Measurements from ENCODE around the gene HPS1. TPM values are rescaled to one million over a fixed set of nuclear protein-coding genes. Genes with fewer than 3 reads are reported as not detected.

HPS1 gene
- total RNA-seq, 1 donor from 2014 or later, result 64.0 TPM

DNA sequence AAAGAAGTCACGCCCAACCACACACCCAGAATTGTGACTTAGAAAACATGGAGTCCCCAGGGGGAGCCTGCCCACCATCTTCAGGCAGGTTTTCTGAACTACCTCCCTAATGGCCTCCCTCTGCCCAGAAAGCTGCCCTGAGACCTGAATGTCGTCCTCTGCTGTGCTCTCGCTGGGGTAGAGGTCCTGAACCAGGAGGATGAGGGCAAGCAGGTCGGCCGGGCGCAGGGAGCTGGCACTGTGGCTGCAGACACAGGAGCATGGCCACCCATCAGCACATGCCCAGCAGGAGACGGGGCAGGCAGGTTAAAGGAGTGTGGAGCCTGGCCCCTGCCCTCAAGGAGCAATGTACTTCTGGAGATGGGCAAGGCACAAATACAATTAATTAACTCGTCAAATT is 16.3 kb downstream of the HPS1 start:
- H3K36me3 ChIP-seq (ENCODE audit: control insufficient read depth, insufficient read depth, low read length), result peaks cover 8% of the 10 kb centered on the region
- no peak for DNase-seq (ENCODE audit: low read depth)
- no peaks in the 10 kb centered on the region for H3K27me3 ChIP-seq (ENCODE audit: control insufficient read depth, insufficient read depth, low read length)
- no peak overlapping the region for H3K4me3 ChIP-seq (ENCODE audit: low read depth, low read length)
- TF ChIP-seq, protein P1, sequence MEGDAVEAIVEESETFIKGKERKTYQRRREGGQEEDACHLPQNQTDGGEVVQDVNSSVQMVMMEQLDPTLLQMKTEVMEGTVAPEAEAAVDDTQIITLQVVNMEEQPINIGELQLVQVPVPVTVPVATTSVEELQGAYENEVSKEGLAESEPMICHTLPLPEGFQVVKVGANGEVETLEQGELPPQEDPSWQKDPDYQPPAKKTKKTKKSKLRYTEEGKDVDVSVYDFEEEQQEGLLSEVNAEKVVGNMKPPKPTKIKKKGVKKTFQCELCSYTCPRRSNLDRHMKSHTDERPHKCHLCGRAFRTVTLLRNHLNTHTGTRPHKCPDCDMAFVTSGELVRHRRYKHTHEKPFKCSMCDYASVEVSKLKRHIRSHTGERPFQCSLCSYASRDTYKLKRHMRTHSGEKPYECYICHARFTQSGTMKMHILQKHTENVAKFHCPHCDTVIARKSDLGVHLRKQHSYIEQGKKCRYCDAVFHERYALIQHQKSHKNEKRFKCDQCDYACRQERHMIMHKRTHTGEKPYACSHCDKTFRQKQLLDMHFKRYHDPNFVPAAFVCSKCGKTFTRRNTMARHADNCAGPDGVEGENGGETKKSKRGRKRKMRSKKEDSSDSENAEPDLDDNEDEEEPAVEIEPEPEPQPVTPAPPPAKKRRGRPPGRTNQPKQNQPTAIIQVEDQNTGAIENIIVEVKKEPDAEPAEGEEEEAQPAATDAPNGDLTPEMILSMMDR (IDR thresholded peaks at IDR 0.05; ENCODE audit: insufficient read depth, low read length, poor library complexity, severe bottlenecking), result no peak

DNA sequence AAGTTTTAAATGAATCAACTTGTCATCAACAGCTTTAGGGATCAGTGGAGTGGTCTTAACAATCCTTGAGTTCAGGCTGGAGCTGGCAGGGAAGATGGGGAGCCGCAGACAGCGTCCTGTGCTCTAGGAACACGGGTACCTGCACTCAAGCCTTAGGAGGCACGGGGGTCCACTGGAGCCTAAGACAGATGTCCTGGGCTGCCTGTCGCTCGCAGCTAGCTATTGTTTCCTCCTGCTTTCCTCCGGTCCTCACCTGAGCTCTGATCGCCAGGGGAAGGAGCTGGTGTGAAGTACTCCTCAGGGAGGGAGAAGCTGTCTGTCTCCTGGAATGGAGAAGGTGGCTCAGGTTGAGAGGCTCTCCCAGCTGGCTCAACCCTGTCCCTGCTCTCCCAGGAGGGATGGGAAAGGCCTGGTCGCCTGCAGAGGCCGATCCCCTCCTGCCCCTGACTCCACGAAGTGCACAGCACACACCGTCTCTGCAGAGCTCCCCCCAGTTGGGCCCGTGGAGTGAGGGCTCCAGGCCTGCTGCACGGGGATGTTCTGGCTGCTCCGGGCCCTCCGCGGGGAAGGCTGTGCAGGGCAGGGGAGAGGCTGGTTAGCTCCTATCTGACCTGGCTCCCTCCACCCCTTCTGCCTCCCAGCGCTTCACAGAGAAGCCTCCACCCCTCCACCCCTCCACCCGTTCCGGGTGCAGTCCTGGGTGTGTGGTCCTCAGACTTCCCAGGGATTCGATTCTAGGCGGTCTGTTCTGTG is 17.2 kb downstream of the HPS1 start:
- TF ChIP-seq, protein P1 (IDR thresholded peaks at IDR 0.05; ENCODE audit: insufficient read depth, low read length, poor library complexity, severe bottlenecking), result no peak
- Histone ChIP-seq H3K4me3 (ENCODE audit: low read depth, low read length) (no peak overlapping the region), H3K36me3 (ENCODE audit: control insufficient read depth, insufficient read depth, low read length) (peaks cover 6% of the 10 kb centered on the region), H3K27me3 (ENCODE audit: control insufficient read depth, insufficient read depth, low read length) (no peaks in the 10 kb centered on the region)
- DNase-seq (ENCODE audit: low read depth), result no peak

DNA sequence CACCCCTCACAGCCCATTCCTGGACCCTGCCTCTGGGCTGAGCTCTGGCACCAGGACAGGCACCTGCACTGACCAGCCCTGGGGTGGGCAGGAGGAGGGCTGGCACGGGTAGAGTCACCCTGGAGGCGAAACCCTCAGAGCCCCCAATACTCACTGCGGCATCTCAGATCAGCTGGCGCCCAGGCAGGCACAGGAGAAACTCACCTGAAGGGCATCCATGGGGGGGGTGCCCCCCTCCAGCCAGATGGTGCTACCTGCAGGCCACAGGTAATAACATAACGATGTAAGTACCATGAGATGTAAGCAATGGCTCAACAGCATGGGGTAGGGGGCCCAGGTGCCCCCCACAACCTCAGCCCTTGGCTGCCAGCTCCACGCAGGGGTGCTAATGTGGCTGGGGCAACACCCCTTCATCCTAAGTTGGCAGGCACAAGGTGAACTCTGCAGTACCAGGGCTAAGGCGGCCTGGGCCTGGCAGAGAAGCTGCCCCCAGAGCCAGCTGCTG is 19.7 kb downstream of the HPS1 start:
- H3K36me3 ChIP-seq (ENCODE audit: control insufficient read depth, insufficient read depth, low read length), result peaks cover 6% of the 10 kb centered on the region
- H3K27me3 ChIP-seq (ENCODE audit: control insufficient read depth, insufficient read depth, low read length), result no peaks in the 10 kb centered on the region
- TF ChIP-seq, protein P1 (IDR thresholded peaks at IDR 0.05; ENCODE audit: insufficient read depth, low read length, poor library complexity, severe bottlenecking), result no peak
- DNase-seq (ENCODE audit: low read depth), result no peak
- H3K4me3 ChIP-seq (ENCODE audit: low read depth, low read length), result no peak overlapping the region

DNA sequence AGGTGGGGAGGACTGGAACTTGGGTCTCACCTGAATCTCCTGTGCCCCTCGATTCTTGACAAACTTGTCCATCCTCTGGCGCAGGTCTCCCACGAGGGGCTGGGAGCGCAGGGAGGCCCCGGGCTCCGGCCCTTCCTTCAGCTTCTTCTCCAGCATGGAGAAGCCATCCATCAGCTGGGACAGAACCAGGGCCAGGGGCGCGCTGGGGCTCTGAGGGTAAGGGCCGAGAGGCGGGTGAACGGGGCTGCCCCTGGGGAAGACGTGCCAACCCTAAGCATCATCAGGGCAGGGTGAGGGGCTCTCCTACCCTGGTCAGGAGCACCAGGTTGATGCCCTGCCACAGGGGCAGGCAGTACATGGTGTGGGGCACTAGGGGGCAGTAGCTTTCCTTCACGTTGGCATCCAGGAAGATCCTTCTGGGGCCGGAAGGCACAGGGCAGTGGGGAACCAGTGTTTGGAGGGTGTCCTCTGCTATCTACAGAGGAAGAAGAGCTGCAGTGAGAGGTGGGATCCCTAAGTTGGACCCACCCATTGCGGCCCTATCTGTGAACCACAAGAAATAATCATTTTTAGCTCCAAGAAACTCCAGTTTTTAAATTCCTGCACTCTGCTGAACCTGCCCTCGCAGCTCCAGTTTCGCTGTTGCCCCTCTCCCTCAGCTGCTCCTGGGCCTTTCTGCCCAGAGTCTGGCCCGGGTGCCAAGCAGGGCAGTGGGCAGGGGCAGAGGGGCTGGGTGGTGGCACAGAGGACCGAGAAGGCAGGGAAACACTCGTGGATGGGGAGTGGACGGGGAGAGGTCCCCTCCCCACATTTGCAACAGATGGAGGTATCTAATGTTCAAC is 21.0 kb downstream of the HPS1 start:
- DNase-seq (ENCODE audit: low read depth), result no peak
- TF ChIP-seq, protein P1 (IDR thresholded peaks at IDR 0.05; ENCODE audit: insufficient read depth, low read length, poor library complexity, severe bottlenecking), result peak; percentile 75
- Histone ChIP-seq H3K36me3 (ENCODE audit: control insufficient read depth, insufficient read depth, low read length) (no peaks in the 10 kb centered on the region), H3K27me3 (ENCODE audit: control insufficient read depth, insufficient read depth, low read length) (no peaks in the 10 kb centered on the region), H3K4me3 (ENCODE audit: low read depth, low read length) (no peak overlapping the region)

DNA sequence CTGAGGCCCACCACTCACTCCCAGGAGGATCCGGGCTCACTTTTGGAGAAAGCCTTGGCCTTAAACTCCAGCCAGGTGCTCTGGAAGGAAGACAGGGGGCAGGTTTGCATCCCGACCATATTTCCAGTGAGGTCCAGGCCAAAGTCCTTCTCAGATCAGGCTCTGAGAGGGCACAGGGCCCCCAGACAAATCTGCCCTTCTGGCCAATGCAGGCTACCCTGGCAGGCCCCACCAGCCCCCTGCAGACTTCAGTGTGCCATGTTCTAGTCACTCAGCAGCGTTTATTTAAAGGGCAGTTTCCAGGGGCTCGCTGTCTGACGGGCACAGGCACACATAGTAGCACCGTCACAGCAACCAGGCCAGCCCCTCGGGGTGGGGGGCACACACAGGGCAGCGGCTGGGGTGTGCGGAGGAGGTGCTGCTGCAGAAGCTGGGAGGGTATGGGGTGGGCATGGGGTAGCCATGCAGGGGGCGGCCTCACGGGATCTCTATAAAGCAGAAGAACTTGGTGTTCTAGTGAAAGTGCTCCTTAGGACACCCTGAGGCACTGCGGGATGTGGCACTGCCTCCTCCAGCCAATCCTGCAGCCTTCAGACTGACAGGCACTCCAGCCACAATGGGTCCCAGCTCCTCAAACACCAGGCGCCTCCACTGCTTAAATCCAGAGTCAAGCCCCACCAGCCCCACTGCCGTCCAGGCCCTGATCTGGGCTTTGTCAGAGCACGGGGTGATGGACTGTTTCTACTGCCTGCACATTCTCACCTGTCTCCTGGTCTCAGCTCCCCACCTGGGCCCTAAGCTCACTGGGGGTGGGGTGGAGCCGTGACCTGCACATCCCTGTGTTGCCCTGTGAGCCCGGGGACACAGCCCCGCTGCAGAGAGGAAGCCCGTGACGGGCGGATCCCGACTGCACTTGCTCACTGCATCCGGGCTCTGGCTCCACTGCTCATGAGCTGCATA is 22.2 kb downstream of the HPS1 start:
- Histone ChIP-seq H3K4me3 (ENCODE audit: low read depth, low read length) (no peak overlapping the region), H3K36me3 (ENCODE audit: control insufficient read depth, insufficient read depth, low read length) (no peaks in the 10 kb centered on the region), H3K27me3 (ENCODE audit: control insufficient read depth, insufficient read depth, low read length) (no peaks in the 10 kb centered on the region)
- no peak for DNase-seq (ENCODE audit: low read depth)
- TF ChIP-seq, protein P1 (IDR thresholded peaks at IDR 0.05; ENCODE audit: insufficient read depth, low read length, poor library complexity, severe bottlenecking), result no peak
